Measurements from ENCODE around the gene EEF2.

GRCh38 chr19:4010808-4011110 lies 25.5 kb upstream of the EEF2 start:
- TF ChIP-seq POLR2A (IDR thresholded peaks at IDR 0.05; ENCODE audit: low read length) (no peak), GATA1 (IDR thresholded peaks at IDR 0.05; ENCODE audit: low read depth, low read length) (no peak)

All from erythroblast (primary cell).